GM18498 (cell line): ENCODE data around the gene ADGRV1.

ENCODE experiments used
- ATAC-seq: cut with Tn5 transposase; IDR thresholded peaks from one replicate; pipeline ENCODE4 v1.9.1; 2021; ENCODE audit warnings: mild to moderate bottlenecking, moderate library complexity; ENCODE audit not compliant: unreplicated experiment

Gene ADGRV1

GRCh38 chr5:91121347-91121993 lies 562.9 kb downstream of the ADGRV1 start:
- no peak for ATAC-seq

GRCh38 chr5:91122651-91123050 lies 564.1 kb downstream of the ADGRV1 start:
- ATAC-seq = no peak

GRCh38 chr5:91123291-91123690 lies 564.7 kb downstream of the ADGRV1 start:
- no peak for ATAC-seq

- no peak for ATAC-seq
These were observed 565.3 kb downstream of the ADGRV1 start for GRCh38 chr5:91123901-91124300.

GRCh38 chr5:91125916-91126315 lies 567.3 kb downstream of the ADGRV1 start:
- no peak for ATAC-seq

GRCh38 chr5:91126448-91126847 lies 567.9 kb downstream of the ADGRV1 start:
- no peak for ATAC-seq

- no peak for ATAC-seq
These were observed 568.3 kb downstream of the ADGRV1 start for GRCh38 chr5:91126888-91127287.

GRCh38 chr5:91127456-91128081 lies 569.0 kb downstream of the ADGRV1 start:
- ATAC-seq = no peak

GRCh38 chr5:91128604-91129003 lies 570.0 kb downstream of the ADGRV1 start:
- ATAC-seq = no peak

- ATAC-seq = no peak
These were observed 571.2 kb downstream of the ADGRV1 start for GRCh38 chr5:91129748-91130147.

GRCh38 chr5:91130759-91131158 lies 572.2 kb downstream of the ADGRV1 start:
- ATAC-seq = no peak

- ATAC-seq = no peak
These were observed 574.0 kb downstream of the ADGRV1 start for GRCh38 chr5:91132550-91132949.

GRCh38 chr5:91133183-91133582 lies 574.6 kb downstream of the ADGRV1 start:
- ATAC-seq = no peak

- ATAC-seq = no peak
These were observed 577.1 kb downstream of the ADGRV1 start for GRCh38 chr5:91135475-91136248.

- no peak for ATAC-seq
These were observed 577.7 kb downstream of the ADGRV1 start for GRCh38 chr5:91136271-91136670.

- no peak for ATAC-seq
These were observed 579.0 kb downstream of the ADGRV1 start for GRCh38 chr5:91137647-91138046.

- no peak for ATAC-seq
These were observed 581.1 kb downstream of the ADGRV1 start for GRCh38 chr5:91139572-91140200.

GRCh38 chr5:91140657-91141056 lies 582.1 kb downstream of the ADGRV1 start:
- ATAC-seq = no peak

GRCh38 chr5:91141642-91142041 lies 583.0 kb downstream of the ADGRV1 start:
- ATAC-seq = no peak

- ATAC-seq = no peak
These were observed 583.8 kb downstream of the ADGRV1 start for GRCh38 chr5:91142386-91142785.

GRCh38 chr5:91142819-91143218 lies 584.2 kb downstream of the ADGRV1 start:
- ATAC-seq = no peak

- no peak for ATAC-seq
These were observed 585.2 kb downstream of the ADGRV1 start for GRCh38 chr5:91143840-91144239.
